Osteoblast (primary cell): ENCODE measurements around the gene KIAA1614. TPM values are rescaled to one million over a fixed set of nuclear protein-coding genes. Genes with fewer than 3 reads are reported as not detected.

Experiments used
- DNase-seq: peaks from one replicate; pipeline ENCODE4 v3.0.0; 2011; ENCODE audit warnings: low spot score, mixed read lengths; ENCODE audit not compliant: insufficient read length; ENCODE audit errors: missing footprints
- H2AFZ ChIP-seq: 2 replicates; pipeline ENCODE4 v1.6.0; 2011; ENCODE audit warnings: mild to moderate bottlenecking, low read length
- H3K27ac ChIP-seq: 2 replicates; pipeline ENCODE4 v1.5.1; 2011; ENCODE audit warnings: mild to moderate bottlenecking, low read depth, low read length, moderate library complexity
- H3K27me3 ChIP-seq: 2 replicates; pipeline ENCODE4 v1.6.0; 2012; ENCODE audit warnings: mild to moderate bottlenecking, control low read depth, inconsistent platforms, low read length, moderate library complexity; ENCODE audit not compliant: insufficient read depth
- H3K36me3 ChIP-seq: 2 replicates; pipeline ENCODE4 v1.5.1; 2011; ENCODE audit warnings: mild to moderate bottlenecking, low read length, control low read depth, moderate library complexity; ENCODE audit not compliant: insufficient read depth
- H3K4me1 ChIP-seq: 2 replicates; pipeline ENCODE4 v1.5.1; 2011; ENCODE audit warnings: mild to moderate bottlenecking, low read length, control low read depth, moderate library complexity; ENCODE audit not compliant: insufficient read depth
- H3K4me2 ChIP-seq: 2 replicates; pipeline ENCODE4 v1.6.0; 2011; ENCODE audit warnings: mild to moderate bottlenecking, low read length; ENCODE audit not compliant: insufficient read depth
- H3K4me3 ChIP-seq: fragments of 200-600 bp; sonication (generic); 3 replicates; pipeline ENCODE4 v1.5.1; 2012; ENCODE audit warnings: mild to moderate bottlenecking, low read length, inconsistent platforms; ENCODE audit not compliant: insufficient read depth
- H3K79me2 ChIP-seq: 2 replicates; pipeline ENCODE4 v1.6.0; 2012; ENCODE audit warnings: mild to moderate bottlenecking, low read length, control low read depth, inconsistent platforms; ENCODE audit not compliant: insufficient read depth
- H3K9me3 ChIP-seq: 2 replicates; pipeline ENCODE4 v1.5.1; 2011; ENCODE audit warnings: low read depth, low read length, control low read depth
- H4K20me1 ChIP-seq: 2 replicates; pipeline ENCODE4 v1.6.0; 2012; ENCODE audit warnings: mild to moderate bottlenecking, low read length, control low read depth; ENCODE audit not compliant: insufficient read depth
- total RNA-seq: library from RNA; depleted of rRNA; stranded (reverse); fragments of >200 nt; gene quantifications from 2 replicates; pipeline ENCODE4 v1.2.3, GENCODE V29; 2012
- TF ChIP-seq, protein P1 (sequence below): IDR thresholded peaks from 2 replicates; pipeline ENCODE4 v1.5.1; 2011; ENCODE audit warnings: mild to moderate bottlenecking, low read depth, low read length, moderate library complexity; ENCODE audit errors: extremely low read depth

The KIAA1614 gene
- total RNA-seq, 1 donor, result 12.7 TPM

DNA sequence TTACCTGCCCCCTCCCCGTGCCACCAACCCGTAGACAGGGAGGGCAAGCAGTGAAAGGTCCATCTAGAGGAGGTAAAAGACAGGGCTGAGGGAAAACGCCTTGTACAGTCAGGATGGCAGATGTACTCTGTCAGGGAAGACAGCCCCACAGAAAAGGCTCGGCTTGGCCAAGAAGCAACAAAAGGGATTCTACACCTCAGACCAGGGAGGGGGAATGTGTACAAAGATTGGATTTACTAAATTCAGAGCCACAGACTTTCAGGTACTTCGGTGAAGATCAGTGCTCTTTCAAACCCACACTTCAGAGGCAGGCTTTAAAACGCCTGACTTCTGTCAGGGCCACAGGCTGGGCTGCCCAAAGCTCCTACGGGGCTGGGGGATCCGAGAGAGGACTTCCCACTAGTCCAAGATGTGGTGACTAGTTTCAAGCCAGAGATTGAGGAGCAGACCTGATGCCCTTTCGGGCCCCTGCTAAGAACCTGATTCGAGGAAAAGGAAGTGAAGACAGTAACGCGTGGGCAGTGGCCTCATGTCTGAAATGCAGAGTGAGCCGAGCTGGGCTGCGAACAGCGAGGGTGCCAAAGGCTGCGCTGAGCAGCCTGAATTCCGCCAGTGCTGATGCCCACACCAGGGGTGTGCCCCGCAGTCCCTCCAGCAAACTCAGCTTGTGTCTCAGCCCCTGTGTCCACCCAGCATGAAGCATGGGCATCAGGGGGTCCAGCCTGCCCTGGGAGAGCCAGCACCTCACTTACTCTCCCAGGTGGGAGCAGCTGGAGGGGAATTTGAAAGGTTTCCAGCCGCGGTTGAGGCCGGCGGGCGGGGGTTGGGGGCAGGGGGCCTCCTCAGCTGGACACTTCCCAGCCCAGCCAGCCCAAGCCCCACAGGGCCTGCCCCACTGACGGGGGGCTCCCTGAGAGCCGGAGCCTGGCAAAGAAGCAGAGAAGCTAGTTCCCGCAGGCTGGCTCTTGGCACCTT is 36.2 kb downstream of the KIAA1614 start:
- TF ChIP-seq, protein P1, sequence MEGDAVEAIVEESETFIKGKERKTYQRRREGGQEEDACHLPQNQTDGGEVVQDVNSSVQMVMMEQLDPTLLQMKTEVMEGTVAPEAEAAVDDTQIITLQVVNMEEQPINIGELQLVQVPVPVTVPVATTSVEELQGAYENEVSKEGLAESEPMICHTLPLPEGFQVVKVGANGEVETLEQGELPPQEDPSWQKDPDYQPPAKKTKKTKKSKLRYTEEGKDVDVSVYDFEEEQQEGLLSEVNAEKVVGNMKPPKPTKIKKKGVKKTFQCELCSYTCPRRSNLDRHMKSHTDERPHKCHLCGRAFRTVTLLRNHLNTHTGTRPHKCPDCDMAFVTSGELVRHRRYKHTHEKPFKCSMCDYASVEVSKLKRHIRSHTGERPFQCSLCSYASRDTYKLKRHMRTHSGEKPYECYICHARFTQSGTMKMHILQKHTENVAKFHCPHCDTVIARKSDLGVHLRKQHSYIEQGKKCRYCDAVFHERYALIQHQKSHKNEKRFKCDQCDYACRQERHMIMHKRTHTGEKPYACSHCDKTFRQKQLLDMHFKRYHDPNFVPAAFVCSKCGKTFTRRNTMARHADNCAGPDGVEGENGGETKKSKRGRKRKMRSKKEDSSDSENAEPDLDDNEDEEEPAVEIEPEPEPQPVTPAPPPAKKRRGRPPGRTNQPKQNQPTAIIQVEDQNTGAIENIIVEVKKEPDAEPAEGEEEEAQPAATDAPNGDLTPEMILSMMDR, result no peak
- Histone ChIP-seq H4K20me1 (no peaks in the 10 kb centered on the region), H3K27me3 (no peaks in the 10 kb centered on the region), H3K4me3 (no peak overlapping the region), H3K4me2 (no peak overlapping the region), H3K4me1 (peaks cover 5% of the 10 kb centered on the region), H3K36me3 (peaks cover 17% of the 10 kb centered on the region), H3K27ac (no peak overlapping the region), H3K79me2 (no peaks in the 10 kb centered on the region), H2AFZ (no peak overlapping the region), H3K9me3 (no peaks in the 10 kb centered on the region)
- peak; percentile 78 for DNase-seq

DNA sequence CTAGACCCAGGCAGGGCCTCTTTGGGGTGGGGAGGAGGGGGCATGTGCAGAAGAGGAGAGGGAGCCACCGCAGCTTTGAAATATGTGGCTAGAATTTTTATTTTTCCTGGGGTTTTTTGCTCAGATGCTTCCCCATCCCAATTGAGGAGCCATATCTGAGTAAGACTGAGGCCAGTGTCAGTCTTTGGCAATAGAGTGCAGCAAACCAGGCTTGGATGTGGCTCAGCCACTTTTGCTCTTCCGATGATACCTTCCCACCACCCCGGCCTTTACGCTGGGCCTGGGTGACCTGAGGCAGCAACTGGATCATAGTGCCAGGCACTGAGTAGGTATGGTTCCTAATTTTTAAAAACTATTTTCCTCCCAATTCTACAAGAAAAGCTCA is 36.9 kb downstream of the KIAA1614 start:
- peak; percentile 66 for DNase-seq
- Histone ChIP-seq H3K9me3 (no peaks in the 10 kb centered on the region), H4K20me1 (no peaks in the 10 kb centered on the region), H3K4me1 (peaks cover 5% of the 10 kb centered on the region), H3K79me2 (no peaks in the 10 kb centered on the region), H3K27ac (no peak overlapping the region), H3K4me3 (no peak overlapping the region), H3K4me2 (no peak overlapping the region), H3K27me3 (no peaks in the 10 kb centered on the region), H2AFZ (no peak overlapping the region), H3K36me3 (peaks cover 17% of the 10 kb centered on the region)
- TF ChIP-seq, protein P1, result no peak

DNA sequence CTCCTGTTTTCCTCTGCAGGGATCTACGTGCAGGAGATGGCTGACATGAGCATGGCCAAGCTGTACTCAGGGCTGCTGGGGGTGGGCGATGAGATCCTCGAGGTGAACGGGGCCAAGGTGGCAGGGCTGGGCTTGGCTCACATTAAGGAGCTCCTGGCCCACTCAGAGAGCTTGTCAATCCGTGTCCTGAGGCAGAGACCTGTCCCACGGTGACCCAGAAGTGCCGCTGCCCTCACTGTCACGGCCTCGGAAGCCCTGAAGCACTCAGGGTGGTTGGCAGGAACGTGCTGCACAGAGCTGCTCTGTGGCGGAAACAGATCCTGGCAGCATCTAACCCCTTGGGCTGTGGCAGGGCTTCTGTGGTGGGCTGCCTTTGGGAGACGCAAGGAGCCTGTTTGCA is 37.6 kb downstream of the KIAA1614 start:
- Histone ChIP-seq H3K4me3 (no peak overlapping the region), H3K9me3 (no peaks in the 10 kb centered on the region), H3K4me2 (no peak overlapping the region), H3K27ac (no peak overlapping the region), H3K79me2 (no peaks in the 10 kb centered on the region), H4K20me1 (no peaks in the 10 kb centered on the region), H2AFZ (no peak overlapping the region), H3K27me3 (no peaks in the 10 kb centered on the region), H3K36me3 (peaks cover 17% of the 10 kb centered on the region), H3K4me1 (peaks cover 5% of the 10 kb centered on the region)
- TF ChIP-seq, protein P1, result no peak
- DNase-seq, result peak; percentile 21

DNA sequence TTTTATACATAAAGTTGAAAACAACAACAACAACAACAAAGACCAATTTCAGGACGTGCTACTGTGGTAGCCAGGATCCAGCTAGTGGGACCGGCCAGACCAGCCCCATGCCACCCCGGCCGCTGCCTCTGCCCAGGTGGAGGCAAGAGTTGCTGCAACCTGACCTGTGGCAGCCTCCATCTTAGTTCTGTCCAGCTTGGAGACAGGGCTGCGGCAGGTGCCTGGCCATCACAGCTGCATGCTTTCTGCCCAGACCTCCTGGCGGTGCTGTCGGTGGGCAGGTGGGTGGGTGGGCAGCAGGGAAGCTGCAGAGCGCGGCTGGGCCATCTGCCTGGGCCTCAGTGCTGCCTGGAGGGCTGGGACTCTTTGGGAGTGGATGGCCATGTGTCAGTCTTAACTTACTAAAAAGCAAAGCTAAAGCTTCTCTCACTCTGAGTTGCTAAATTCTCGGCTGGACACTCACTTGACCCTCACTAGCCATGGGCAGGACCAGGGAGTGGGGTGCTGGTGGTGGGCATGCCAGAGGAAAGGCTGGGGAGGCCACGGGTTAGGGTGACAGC is 38.6 kb downstream of the KIAA1614 start:
- no peak overlapping the region for H2AFZ ChIP-seq

More for the DNA sequence above, 38.6 kb downstream of the KIAA1614 start:
- no peak overlapping the region for H3K27ac ChIP-seq
- peak; percentile 73 for DNase-seq
- H4K20me1 ChIP-seq, result no peaks in the 10 kb centered on the region
- peaks cover 17% of the 10 kb centered on the region for H3K36me3 ChIP-seq
- no peaks in the 10 kb centered on the region for H3K27me3 ChIP-seq
- no peaks in the 10 kb centered on the region for H3K9me3 ChIP-seq
- no peaks in the 10 kb centered on the region for H3K79me2 ChIP-seq
- no peak overlapping the region for H3K4me2 ChIP-seq
- TF ChIP-seq, protein P1, result no peak
- H3K4me3 ChIP-seq, result no peak overlapping the region
- peaks cover 5% of the 10 kb centered on the region for H3K4me1 ChIP-seq
